Raji (cell line): ENCODE measurements around the gene LCE3E.

Source experiments
- POLR2A ChIP-seq: IDR thresholded peaks from 2 replicates; pipeline ENCODE4 v1.6.1; 2011; ENCODE audit warnings: low read depth, low read length, control low read depth; ENCODE audit not compliant: insufficient read depth

The LCE3E gene

GRCh38 chr1:152525080-152525641 lies 41.4 kb downstream of the LCE3E start:
- TF ChIP-seq POLR2A: no peak

GRCh38 chr1:152520561-152521090 lies 46.0 kb downstream of the LCE3E start:
- TF ChIP-seq POLR2A: no peak

- TF ChIP-seq POLR2A: no peak
Observed at GRCh38 chr1:152519851-152520250, 46.7 kb downstream of the LCE3E start.

- TF ChIP-seq POLR2A: no peak
Observed at GRCh38 chr1:152517237-152517811, 49.3 kb downstream of the LCE3E start.

GRCh38 chr1:152516082-152516481 lies 50.5 kb downstream of the LCE3E start:
- TF ChIP-seq POLR2A: no peak
